ENCODE results near the gene RASSF7.

RASSF7 gene

GRCh38 chr11:532986-533585, 27.7 kb upstream of the RASSF7 start:
- DNase-seq: no peak

DNA sequence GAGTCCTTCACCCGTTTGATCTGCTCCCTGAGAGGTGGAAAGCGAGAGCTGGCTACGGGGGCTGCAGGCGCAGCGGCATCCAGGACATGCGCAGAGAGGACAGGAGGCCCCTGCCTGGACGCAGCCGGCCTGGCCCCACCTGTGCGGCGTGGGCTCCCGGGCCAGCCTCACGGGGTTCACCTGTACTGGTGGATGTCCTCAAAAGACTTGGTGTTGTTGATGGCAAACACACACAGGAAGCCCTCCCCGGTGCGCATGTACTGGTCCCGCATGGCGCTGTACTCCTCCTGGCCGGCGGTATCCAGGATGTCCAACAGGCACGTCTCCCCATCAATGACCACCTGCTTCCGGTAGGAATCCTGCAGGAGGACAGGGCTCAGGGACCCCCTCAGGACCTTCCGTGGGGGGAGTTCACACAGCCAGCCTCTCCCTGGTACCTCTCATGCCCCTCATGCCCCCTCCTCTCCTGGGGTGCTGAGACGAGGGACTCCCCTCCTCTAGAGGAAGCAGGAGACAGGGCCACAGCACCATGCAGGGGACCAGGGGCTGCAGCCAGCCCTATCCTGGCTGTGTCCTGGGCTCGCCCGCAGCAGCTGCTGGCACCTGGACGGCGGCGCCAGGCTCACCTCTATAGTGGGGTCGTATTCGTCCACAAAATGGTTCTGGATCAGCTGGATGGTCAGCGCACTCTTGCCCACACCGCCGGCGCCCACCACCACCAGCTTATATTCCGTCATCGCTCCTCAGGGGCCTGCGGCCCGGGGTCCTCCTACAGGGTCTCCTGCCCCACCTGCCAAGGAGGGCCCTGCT, 27.0 kb upstream of the RASSF7 start:
- DNase-seq: no peak

GRCh38 chr11:534396-535209, 26.2 kb upstream of the RASSF7 start:
- DNase-seq: no peak

GRCh38 chr11:535210-535518, 25.6 kb upstream of the RASSF7 start:
- DNase-seq: no peak

DNA sequence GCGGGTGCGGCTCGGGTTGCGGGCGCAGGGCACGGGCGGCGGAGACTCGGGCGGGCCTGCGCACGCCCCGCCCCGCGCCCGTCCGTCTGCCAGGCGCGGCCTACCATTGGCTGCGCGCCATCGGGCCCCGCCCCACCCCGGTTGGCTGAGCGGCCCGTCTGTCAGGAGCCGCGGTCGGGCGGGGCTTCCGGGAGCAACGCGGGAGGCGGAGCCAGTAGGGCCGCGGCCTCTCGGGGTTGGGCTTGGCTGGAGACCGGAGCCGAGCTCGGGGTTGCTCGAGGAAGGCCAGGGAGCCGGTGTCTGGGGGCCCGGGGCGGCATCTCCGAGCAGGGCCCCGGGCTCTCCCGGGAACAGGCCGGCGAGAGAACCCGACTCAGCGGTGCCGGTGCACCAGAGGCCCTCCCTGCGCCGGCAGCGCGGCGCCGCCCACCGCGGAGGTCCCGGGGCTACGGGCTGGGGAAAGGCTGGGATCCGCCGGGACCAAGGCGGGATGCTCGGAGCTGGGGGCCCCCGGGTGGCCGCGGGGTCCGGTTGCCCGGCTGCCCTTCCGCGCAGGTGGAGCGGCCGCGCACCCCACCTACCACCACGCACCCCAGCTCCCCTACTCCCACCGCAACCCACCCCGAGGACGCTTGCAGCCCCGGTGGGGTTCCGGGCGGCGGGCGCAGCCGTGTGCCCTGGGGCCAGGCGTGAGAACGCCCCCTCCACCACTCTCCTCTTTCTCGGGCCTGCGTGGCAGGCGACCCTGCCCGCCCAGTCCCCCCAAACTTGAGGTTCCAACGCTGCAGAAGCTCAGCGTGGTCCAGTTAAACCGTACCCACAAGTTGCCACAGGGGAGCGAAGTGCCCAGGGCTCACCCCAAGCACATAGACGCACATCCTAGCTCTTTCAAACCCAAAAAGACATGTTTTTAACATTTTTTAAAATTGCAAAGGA, 25.0 kb upstream of the RASSF7 start, which contains the start of gene HRAS:
TSS of gene HRAS (minus strand) at position 58 of the 936 bp plus-strand sequence.
- peak; percentile 92 for DNase-seq

DNA sequence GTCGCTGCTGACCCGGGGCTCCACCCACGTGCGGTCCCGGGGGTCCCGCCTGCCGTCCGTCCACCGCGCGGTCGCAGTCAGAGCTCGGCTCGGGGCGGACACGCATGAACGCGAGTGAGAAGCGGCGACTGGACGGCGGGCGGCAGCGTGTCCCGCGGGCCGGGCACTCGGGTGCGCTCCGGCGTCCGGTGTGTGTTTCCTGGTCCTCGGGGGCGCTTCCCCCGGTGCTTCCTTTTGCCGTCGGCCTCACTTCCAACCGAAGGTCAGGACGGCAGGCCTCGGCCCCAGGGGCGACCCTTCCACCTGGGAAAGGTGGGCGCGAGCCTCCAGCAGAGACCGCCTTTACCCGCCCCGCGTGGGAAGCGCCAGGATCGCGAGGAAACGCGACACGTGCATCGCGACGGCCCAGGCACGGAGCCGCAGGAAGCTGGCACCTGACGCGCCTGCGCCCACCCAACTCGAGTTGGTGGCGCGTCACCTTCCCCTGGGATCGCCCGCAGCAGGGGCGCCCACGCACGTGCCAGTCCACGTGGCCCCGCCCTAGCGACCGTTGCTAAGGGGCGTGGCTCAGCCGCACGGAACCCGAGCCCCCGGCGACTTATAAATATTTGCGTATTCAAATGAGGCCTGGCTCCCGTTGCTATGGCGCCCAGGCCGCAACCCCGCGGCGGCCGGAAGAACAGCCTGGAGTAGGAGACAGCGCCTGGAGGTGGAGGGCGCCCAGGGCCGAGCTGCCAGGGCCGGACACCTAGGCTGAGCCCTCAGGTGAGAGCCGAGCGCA, 23.7 kb upstream of the RASSF7 start, which contains the start of gene LRRC56:
TSS of gene LRRC56 (plus strand) at position 687 of the 781 bp plus-strand sequence. CDS start 3,158 bp downstream, outside the sequence.
- DNase-seq: peak; percentile 92

- no peak for DNase-seq
These were observed 22.9 kb upstream of the RASSF7 start for GRCh38 chr11:537622-538430.

GRCh38 chr11:538431-539051, 22.2 kb upstream of the RASSF7 start:
- DNase-seq: no peak

- DNase-seq: no peak
These were observed 20.7 kb upstream of the RASSF7 start for GRCh38 chr11:539971-540481.

DNA sequence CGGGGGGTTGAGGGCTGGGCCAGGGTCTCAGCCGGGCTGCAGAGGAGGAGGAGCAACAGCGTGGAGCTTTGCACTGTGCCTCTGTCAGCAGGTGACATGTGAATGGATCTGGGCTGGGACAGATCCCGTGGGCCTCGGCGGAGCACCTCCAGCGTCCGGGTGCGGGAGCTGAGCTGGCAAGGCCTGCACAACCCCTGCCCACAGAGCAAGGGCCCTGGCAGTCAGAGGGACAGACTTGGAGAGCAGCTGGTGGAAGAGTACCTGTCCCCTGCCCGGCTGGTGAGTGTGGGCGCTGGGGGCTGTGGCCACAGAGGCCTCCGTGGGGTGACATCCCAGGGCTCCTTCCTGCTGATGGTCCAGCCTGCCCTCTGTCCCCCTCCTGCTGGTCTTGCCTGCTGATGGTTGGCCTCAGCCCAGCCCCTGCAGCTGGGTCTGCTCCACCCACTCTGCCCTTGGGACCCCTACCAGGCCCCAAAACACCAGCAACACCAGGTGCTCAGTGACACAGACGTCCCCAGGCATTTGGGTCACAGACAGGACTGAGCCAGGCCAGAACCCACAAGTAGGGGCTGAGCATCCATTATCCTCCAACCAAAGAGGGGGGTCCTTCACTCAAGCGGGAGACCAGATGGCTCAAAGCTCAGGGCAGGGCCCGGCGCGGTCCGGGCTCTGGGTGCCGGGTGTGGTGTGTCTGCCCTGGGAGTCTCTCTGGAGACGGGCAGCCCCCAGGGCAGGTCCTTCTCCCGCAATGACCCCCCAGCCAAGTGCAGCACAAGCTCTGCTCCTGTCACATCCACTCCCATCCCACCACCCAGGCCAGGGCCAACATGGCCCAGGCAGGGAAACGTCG, 20.0 kb upstream of the RASSF7 start:
- no peak for DNase-seq

DNA sequence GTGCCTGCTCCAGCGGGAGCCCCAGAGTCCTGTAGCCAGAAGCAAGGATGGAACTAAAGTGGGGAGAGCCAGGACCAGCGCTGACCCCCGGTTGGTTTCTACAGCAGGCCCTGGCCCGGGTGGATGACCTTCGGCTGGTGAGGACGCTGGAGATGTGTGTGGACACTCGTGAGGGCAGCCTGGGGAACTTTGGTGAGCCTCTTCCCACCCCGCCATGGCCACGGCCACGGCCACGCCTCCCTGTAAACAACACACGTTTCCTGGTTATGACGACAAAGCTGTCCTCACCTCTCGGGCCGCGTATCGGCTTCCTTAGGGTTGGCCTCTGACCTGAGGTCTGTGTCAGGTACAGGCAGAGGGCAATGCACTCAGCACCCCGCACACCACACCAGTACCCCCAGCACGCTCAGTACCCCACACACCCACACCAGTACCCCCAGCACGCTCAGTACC, 19.3 kb upstream of the RASSF7 start:
- DNase-seq: no peak

DNA sequence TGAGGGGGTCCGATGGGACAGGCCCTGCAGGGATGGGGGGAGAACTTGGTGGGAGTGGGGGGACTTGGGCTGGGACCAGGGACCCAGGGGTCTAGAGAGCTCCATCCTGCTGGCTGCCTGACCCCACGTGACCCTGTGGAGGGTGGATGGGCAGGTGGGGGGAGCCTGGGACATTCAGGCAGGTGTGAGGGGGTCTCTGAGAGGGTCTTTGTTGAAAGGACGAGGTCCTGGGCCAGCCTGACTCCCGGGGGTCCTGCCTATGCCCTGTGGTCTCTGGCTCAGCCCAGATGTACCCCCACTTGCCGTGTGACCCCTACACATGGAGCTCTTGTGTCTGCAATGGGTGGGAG, 16.0 kb upstream of the RASSF7 start:
- DNase-seq: no peak

GRCh38 chr11:545171-545570, 15.6 kb upstream of the RASSF7 start:
- no peak for DNase-seq

GRCh38 chr11:548700-549603, 11.8 kb upstream of the RASSF7 start:
- no peak for DNase-seq

- no peak for DNase-seq
These were observed 10.6 kb upstream of the RASSF7 start for GRCh38 chr11:550021-550745.

DNA sequence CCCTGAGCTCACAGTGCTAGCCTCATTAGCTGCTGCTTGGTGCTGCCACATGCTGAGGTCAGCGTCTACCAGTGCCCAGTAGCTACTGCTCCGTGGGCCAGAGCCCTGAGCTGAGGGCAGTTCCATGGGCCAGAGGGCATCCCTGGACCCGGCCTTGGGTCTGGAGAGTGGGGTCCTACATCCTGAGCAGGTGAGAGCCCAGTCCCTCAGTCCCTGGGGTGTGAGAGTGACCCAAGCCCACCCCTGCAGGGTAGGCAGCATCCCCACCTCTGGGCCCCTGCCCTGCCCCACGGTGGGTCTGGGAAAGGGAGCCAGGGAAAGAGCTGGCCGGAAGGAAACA, 10.1 kb upstream of the RASSF7 start:
- DNase-seq: no peak

- no peak for DNase-seq
These were observed 9.6 kb upstream of the RASSF7 start for GRCh38 chr11:551131-551530.
